ENCODE results near the gene CDK9. TPM values are rescaled to one million over a fixed set of nuclear protein-coding genes. Genes with fewer than 3 reads are reported as not detected.

CDK9 gene
- total RNA-seq, result 100 to 1,000 TPM in 3 of 6 donors, 10 to 100 TPM in 3; 69.8 to 168 (median 106) TPM

DNA sequence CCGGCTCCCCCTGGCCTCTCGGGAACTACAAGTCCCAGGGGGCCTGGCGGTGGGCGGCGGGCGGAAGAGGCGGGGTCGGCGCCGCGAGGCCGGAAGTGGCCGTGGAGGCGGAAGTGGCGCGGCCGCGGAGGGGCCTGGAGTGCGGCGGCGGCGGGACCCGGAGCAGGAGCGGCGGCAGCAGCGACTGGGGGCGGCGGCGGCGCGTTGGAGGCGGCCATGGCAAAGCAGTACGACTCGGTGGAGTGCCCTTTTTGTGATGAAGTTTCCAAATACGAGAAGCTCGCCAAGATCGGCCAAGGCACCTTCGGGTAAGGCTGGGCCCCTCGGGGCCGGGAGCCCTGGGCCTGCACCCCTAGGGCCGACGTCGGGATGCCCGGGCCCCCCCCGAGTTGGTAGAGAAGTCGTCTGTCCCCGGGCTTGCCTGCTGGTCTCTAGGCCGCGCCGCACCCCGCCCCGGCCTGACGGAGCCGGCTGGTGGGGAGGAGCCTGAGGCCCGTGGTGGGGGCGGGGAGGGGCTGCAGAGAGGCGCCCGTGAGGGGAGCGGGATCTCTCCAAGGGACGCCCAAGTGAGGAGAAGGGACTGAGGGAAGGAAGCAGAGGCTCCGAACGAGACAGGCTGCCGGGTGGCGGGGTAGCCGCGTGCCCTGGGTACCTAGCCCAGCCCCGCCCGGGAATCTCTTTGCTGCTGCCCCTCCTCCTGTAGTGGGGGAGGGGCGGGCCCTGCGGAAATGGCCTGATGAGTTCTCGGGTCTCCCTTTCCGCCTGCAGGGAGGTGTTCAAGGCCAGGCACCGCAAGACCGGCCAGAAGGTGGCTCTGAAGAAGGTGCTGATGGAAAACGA, at the start of gene CDK9:
Gene CDK9 (plus strand): TSS at position 102 of the 840 bp plus-strand sequence. CDS start 115 bp downstream, at position 217.
- peaks cover 34 to 46% (median 41%) of the 10 kb centered on the region in 4 donors for H3K36me3 ChIP-seq
- peak within 1 kb of the TSS; percentile 88 to 100 (median 100) for H3K4me3 ChIP-seq
- DNase-seq, result peak; percentile 89 to 99
- TF ChIP-seq POLR2A (IDR thresholded peaks at IDR 0.05) (peak in 3 of 4 donors; percentile 60 to 93 (median 83)), POLR2AphosphoS5 (IDR thresholded peaks at IDR 0.05) (peak; percentile 87 to 88), EP300 (IDR thresholded peaks at IDR 0.05) (no peak)
- TF ChIP-seq, protein P1, sequence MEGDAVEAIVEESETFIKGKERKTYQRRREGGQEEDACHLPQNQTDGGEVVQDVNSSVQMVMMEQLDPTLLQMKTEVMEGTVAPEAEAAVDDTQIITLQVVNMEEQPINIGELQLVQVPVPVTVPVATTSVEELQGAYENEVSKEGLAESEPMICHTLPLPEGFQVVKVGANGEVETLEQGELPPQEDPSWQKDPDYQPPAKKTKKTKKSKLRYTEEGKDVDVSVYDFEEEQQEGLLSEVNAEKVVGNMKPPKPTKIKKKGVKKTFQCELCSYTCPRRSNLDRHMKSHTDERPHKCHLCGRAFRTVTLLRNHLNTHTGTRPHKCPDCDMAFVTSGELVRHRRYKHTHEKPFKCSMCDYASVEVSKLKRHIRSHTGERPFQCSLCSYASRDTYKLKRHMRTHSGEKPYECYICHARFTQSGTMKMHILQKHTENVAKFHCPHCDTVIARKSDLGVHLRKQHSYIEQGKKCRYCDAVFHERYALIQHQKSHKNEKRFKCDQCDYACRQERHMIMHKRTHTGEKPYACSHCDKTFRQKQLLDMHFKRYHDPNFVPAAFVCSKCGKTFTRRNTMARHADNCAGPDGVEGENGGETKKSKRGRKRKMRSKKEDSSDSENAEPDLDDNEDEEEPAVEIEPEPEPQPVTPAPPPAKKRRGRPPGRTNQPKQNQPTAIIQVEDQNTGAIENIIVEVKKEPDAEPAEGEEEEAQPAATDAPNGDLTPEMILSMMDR (IDR thresholded peaks at IDR 0.05), result peak in 1 of 6 experiments; percentile 28
- H3K4me1 ChIP-seq, result peaks cover 37 to 66% (median 42%) of the 10 kb centered on the region in 4 donors
- peak; percentile 80 to 88 for ATAC-seq (ENCODE audit: low FRiP score in 2 of 2)
- H3K27me3 ChIP-seq, result no peaks in the 10 kb centered on the region
- H3K27ac ChIP-seq, result peak within 1 kb of the TSS; percentile 93 to 98 (median 96)
- H3K9me3 ChIP-seq, result no peaks in the 10 kb centered on the region
- 0% methylated on average over 1 to 30 of the region's 75 CpGs for WGBS, 2 donors

DNA sequence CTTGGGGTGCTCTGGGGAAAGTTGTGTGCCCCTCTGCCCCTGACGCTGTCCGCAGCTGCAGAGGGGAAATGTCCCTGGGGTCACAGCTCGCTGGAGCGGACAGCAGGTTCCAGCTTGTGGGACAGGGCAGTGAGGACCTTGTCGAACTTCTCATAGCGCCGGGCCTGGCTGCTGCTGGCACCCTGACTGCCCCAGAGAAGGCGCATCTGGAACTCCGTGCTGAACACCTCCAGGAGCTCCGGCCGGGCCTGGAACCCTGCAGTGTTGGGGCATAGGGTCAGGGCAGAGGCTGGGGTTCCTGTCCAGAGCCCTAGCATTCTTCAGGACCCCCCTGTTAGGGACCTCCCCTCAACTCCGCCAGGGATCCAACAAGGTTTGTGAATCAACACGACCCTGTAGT, 47.2 kb upstream of the CDK9 start:
- no peak for DNase-seq
- WGBS, 2 donors, result 88 to 90% methylated on average over 10 to 13 of the region's 13 CpGs
- H3K4me1 ChIP-seq, result peaks cover 26 to 52% (median 34%) of the 10 kb centered on the region in 4 donors

DNA sequence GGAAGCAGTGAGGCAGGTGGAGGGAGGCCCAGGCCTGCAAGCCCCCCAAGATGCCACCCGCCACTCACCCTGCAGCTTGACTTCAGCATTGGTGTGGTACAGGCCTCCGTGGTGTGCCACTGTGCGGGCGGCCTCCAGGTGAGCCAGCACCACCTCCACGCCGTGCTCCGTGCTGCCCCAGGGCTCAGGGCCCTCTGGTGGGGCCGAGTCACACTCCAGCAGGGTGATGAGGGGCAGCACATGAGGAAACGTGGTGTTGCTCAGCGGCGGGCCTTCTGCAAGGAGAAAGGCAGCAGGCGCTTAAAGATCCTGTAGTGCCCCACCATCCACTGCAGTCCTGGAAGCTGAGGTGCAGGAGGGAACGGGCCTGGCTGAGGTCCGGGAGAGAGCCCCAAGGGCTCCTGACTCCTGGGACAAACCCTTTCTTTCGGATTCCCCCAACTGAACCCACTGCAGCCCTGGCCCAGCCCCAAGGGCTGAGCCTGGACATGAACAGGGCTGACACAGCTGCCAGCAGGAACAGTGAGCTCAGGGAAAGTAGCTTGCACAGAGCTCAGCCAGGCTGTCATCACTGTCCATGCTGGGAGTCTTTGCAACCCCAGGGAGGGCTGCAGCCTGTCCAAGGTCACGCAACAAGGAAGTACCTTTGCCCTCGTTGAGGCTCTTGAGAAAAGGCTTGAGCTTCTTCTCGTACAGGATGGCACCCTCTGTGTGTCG, 46.1 kb upstream of the CDK9 start:
- DNase-seq (peak in 1 of 2 donors; percentile 79), ATAC-seq (ENCODE audit: low FRiP score in 2 of 2) (no peak)
- Histone ChIP-seq H3K4me3 (no peak overlapping the region), H3K27me3 (no peaks in the 10 kb centered on the region), H3K4me1 (peaks cover 18 to 41% (median 27%) of the 10 kb centered on the region in 4 donors), H3K36me3 (peaks cover 0 to 66% (median 52%) of the 10 kb centered on the region in 4 donors), H3K27ac (peak overlapping the region; percentile 46 to 76 (median 70)), H3K9me3 (no peaks in the 10 kb centered on the region)
- 83 to 85% methylated on average over 12 to 19 of the region's 19 CpGs for WGBS, 2 donors
- TF ChIP-seq POLR2A (IDR thresholded peaks at IDR 0.05) (no peak), EP300 (IDR thresholded peaks at IDR 0.05) (no peak), POLR2AphosphoS5 (IDR thresholded peaks at IDR 0.05) (no peak)
- TF ChIP-seq, protein P1 (IDR thresholded peaks at IDR 0.05), result no peak

More for the DNA sequence above, 47.2 kb upstream of the CDK9 start:
- Histone ChIP-seq H3K36me3 (peaks cover 0 to 54% (median 44%) of the 10 kb centered on the region in 4 donors), H3K27me3 (no peaks in the 10 kb centered on the region), H3K27ac (no peak overlapping the region), H3K4me3 (no peak overlapping the region), H3K9me3 (no peaks in the 10 kb centered on the region)
- TF ChIP-seq POLR2AphosphoS5 (IDR thresholded peaks at IDR 0.05) (no peak), EP300 (IDR thresholded peaks at IDR 0.05) (no peak), POLR2A (IDR thresholded peaks at IDR 0.05) (no peak)
- TF ChIP-seq, protein P1 (IDR thresholded peaks at IDR 0.05), result no peak
- no peak for ATAC-seq (ENCODE audit: low FRiP score in 2 of 2)

DNA sequence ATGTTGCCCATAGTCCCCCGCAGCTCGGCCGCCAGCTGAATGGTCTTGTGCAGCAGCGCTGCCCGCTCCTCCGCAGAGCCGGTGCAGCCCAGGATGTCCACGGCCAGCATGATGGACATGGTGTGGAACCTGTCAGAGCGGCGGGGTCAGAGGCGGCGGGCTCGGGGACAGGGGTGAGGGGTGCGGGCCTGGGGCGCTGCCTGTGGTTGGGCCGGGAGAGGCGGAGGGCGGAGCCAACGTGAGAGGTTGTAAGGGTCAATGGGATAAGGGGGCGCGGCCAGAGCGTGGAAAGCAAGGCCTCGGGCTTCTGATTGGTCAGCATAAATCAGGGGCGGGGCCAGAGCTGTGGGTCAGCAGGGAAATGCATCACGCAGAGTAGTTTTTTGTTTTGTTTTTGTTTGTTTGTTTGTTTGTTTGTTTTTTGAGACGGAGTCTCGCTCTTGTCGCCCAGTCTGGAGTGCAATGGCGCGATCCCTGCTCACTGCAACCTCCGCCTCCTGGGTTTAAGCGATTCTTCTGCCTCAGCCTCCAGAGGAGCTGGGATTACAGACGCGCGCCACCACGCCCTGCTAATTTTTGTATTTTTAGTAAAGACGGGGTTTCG, 43.9 kb upstream of the CDK9 start:
- Histone ChIP-seq H3K36me3 (peaks cover 0 to 87% (median 68%) of the 10 kb centered on the region in 4 donors), H3K27ac (peak overlapping the region in 2 of 4 donors; percentile 71), H3K27me3 (no peaks in the 10 kb centered on the region), H3K4me1 (peaks cover 18 to 35% (median 24%) of the 10 kb centered on the region in 4 donors), H3K4me3 (peak overlapping the region in 3 of 4 donors; percentile 29 to 41 (median 32)), H3K9me3 (no peaks in the 10 kb centered on the region)
- TF ChIP-seq, protein P1 (IDR thresholded peaks at IDR 0.05), result no peak
- TF ChIP-seq POLR2AphosphoS5 (IDR thresholded peaks at IDR 0.05), result no peak
- no peak for TF ChIP-seq EP300 (IDR thresholded peaks at IDR 0.05)
- no peak for TF ChIP-seq POLR2A (IDR thresholded peaks at IDR 0.05)
- ATAC-seq (ENCODE audit: low FRiP score in 2 of 2) (peak; percentile 59 to 81), DNase-seq (peak; percentile 87 to 90)
- 61 to 67% methylated on average over 30 to 36 of the region's 38 CpGs for WGBS, 2 donors

Data from upper lobe of left lung (tissue), 6 donors.